T-helper 22 cell (primary cell): ENCODE results near the gene CREBRF.
"Not testable (repeated sequence)": the region's sequence is repeated elsewhere in the genome, so short reads cannot be mapped to it uniquely, and the experiment has no call there.

Experiments
- DNase-seq: peaks from one replicate; pipeline ENCODE4 v3.0.0-alpha.2; 2020; ENCODE audit warnings: low read depth

CREBRF gene

GRCh38 chr5:173055983-173056782, at the start of gene CREBRF:
Gene CREBRF, plus strand, starts transcription at chr5:173056352. Its CDS starts 24,424 bp downstream, at chr5:173080776.
- DNase-seq: peak; percentile 98

DNA sequence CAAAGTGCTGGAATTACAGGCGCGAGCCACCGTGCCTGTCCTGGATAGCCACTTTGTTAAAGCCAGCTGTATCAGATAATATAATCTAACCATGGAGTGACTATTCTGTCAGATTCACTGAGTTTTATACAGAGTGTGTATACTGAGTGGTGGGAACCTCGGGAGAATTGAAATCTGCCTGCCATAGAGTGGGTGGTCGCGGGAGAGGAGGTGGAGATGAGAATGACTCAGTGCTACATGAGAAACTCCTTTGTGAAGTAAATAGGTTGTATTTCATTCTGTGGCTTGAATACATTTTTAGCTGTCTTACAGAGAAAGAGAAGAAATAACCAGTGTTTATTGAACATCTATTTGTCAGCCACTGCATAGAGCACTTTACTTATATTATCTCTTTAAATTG, 46.1 kb upstream of the CREBRF start:
- DNase-seq: no peak

DNA sequence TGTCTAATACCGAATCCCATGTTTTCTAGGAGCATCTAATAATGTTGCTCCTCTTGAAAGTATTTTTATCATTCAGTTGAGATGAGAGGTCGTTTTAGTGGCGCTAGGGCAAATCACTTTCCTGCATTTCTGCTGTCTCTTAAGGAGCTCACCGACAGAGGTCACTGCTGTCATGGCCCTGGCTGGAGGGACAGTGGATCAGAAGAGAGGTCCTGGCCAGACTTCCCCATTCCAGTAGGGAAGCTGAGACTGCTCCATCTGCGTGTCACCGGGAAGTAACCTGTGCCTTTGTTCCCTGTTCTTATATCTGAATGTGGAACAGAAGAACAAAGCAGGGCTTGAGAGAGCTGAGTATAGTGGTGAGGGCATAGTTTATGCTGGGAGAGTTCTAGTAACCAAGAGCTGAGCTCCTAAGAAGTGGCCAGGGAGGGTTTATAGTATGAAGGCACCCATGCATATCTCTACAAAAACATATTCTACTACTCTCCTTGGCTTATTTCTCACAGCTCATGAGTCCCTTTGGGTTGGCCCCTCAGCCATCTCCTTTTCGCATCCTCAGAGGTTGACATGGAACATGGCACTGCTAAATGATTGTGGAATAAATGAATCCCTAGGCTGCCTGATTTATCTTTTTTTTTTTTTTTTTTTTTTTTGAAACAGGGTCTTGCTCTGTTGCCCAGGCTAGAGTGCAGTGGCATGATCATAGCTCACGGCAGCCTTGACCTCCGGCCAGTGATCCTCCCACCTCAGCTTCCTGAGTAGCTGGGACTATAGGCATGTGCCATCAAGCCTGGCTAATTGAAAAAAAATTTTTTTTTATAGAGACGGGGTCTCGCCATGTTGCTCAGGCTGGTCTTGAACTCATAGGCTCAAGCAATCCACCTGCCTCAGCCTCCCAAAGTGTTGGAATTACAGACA, 45.3 kb upstream of the CREBRF start:
- DNase-seq: no peak

DNA sequence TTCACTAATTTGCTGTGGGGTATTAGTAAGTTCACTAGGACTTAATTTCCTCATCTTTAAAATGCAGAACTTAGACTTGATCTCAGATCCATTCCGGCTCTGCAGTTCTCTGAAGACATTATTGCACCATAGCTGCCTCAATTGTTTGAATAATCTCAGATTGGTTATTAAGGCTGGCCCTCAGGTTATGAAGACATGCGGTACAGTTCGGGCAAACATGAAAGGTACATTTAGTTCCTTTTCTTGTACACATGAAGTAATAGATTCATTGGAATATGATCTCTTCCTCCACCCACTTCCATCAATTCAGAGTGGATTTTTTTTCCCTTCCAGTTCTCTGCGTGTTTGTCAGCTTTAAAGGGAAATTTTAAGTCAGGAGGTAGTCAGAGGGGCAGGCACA, 44.6 kb upstream of the CREBRF start:
- DNase-seq: no peak

GRCh38 chr5:173012882-173013281, 43.3 kb upstream of the CREBRF start:
- no peak for DNase-seq

DNA sequence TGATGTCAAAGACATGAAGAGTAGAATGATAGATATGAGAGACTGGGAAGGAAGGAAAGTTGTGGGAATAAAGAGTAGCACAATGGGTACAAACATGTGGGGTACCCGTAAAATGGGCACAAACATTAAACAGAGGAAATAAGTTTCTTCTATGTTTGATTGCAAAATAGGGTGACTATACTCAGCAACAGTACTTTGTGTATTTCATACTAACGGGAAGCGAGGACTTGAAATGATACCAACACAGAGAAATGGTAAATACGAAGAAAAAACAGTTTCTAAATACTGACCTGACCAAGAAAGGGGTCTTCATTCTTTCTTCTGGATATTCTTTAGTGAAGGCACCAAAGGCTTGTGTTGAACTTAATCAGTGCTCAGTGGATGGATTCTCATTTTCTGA, 41.5 kb upstream of the CREBRF start:
- DNase-seq: no peak

DNA sequence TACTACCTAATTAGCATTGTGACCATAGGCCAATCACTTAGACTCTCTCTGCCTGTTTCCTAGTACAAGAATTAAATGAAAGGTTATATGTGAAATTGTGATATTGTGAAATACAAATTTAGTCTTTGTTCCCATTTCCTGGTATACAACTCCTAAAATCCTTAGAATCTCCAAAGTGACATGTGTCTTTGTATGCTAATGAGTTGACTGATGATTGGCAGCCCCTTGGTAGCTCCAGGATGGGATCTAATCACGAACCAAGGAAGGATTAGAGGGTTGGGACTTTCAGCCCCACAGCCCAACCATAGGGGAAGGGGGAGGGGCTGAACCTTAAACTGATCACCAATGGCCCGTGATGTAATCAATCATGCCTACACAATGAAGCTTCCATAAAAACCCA, 41.0 kb upstream of the CREBRF start:
- DNase-seq: no peak

GRCh38 chr5:173015598-173016455, 40.3 kb upstream of the CREBRF start:
- no peak for DNase-seq

DNA sequence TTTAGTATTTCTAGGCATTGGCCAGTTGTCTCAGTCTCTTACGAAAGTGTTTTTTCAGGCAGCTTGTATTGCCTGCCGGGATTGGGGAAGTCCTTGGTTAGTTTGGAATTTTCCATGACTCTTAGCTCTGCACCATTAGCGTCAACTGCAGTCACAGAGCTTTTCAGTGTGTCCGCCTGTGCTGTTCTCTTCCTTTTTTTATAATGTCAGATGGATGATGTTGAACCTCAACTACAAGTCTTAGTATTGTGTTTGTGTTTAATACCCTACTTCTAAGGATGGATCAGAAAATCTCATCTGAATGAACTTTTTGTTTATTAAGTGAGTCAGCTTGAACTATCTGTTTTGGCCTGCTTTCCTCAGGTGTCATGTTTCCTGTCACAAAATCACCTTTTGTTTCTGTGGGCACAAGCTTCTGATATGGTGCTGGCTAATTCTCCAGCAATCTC, 39.5 kb upstream of the CREBRF start:
- no peak for DNase-seq

DNA sequence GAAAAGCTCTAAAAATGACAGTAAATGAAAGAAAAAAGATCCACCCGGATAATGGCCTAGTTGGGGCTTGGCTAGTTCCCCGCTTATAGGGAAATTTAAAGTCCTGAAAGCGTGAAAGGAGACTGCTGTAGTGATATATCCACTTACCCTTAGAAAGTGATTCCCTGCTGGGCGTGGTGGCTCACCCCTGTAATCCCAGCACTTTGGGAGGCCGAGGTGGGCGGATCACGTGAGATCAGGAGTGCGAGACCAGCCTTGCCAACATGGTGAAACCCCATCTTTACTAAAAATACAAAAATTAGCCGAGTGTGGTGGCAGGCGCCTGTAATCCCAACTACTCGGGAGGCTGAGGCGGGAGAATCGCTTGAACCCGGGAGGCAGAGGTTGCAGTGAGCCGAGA, 39.1 kb upstream of the CREBRF start:
- not testable (repeated sequence) for DNase-seq

- DNase-seq: no peak
Measured at GRCh38 chr5:173018358-173018757, 37.8 kb upstream of the CREBRF start.

DNA sequence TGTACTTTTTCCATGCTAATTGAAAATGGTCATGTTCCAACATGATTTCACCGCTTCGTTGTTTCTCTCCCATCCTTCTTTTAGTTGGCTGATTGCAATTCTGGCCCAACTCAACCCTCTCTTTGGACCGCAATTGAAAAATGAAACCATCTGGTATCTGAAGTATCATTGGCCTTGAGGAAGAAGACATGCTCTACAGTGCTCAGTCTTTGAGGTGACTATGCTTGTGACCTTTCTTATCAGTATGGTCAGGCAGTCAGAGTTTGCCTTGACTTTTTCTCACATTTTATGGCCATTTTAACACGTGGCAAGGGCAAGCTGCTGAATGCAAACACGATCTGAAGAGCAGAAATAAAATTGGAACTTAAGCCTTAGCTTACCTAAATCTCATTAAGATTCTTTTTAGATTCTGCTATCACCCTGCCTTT, 36.0 kb upstream of the CREBRF start:
- DNase-seq: no peak

GRCh38 chr5:173020643-173021042, 35.5 kb upstream of the CREBRF start:
- DNase-seq: no peak

DNA sequence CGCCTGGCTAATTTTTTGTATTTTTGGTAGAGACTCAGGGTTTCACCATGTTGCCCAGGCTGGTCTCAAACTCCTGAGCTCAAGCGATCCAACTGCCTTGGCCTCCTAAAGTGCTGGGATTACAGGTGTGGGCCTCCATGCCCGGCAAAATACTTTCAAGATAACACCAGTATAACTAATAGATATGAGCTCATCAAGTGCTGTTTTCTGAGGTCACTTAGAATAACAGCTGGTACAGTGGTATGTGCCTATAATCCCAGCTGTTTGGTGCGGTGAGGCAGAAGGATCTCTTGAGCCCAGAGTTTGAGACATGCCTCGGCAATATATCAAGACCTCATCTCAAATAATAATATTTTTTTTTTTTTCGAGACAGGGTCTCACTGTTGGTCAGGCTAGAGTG, 30.5 kb upstream of the CREBRF start:
- no peak for DNase-seq

- DNase-seq: no peak
Measured at GRCh38 chr5:173027905-173028304, 28.2 kb upstream of the CREBRF start.

DNA sequence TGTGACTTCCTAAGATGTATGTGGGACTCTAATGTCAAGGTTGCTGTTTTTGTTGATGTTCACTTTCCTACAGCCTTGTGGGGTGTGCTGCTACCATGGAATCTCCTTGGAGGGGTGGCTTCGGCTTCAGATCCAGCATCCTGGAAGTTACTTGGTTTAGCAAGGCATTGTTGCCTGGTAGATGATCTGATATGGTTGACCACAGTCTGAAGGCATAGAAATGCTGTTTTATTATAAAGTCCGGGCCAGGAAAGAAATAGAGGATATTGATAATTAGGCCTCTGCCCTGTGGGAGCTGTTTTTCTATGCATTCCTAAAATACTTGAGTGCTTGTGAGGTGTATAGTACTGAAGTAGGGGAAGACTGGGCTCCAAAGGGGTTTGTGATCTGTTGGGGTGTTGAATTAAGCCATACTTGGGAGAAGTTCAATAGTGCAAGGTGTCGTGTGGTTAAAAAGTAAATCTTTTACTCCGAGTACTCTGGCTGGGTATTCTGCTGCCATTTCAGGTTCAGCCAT, 27.3 kb upstream of the CREBRF start:
- DNase-seq: no peak

DNA sequence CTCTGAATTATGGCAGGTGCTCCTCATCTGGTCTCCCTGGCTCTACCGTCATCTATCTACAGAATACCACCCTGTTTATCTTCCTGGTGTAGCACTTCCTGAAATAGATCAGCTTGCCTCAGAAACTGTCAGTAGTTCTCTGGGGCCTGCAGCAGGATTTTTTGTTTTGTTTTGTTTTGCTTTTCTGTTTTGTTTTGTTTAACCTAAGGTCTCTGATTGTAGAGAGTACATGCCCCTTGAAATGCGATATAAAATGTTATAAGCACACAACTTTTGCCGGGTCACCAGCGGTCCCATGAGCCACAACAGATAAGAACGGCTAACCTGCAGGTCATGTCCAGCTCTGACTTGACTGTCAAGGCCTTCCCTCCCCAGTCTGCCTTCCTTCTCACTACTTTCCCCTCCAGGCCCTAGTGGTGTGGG, 26.6 kb upstream of the CREBRF start:
- DNase-seq: no peak

GRCh38 chr5:173032096-173032495, 24.1 kb upstream of the CREBRF start:
- DNase-seq: not testable (repeated sequence)

DNA sequence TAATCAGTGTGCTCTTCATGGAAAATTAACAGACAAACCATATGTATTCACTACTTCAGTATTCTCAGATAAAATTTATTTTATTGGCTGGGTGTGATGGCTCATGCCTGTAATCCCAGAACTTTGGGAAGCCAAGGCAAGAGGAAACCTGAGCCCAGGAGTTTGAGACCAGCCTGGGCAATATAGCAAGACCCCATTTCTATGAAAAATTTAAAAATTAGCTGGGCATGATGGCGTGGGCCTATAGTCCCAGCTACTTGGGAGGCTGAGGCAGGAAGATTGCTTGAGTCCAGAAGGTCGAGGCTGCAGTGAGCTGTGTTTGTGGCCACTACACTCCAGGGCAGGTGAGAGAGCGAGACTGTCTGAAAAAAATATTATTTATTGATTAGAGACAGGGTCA, 23.4 kb upstream of the CREBRF start:
- DNase-seq: no peak

- DNase-seq: no peak
Measured at GRCh38 chr5:173033923-173034322, 22.2 kb upstream of the CREBRF start.

DNA sequence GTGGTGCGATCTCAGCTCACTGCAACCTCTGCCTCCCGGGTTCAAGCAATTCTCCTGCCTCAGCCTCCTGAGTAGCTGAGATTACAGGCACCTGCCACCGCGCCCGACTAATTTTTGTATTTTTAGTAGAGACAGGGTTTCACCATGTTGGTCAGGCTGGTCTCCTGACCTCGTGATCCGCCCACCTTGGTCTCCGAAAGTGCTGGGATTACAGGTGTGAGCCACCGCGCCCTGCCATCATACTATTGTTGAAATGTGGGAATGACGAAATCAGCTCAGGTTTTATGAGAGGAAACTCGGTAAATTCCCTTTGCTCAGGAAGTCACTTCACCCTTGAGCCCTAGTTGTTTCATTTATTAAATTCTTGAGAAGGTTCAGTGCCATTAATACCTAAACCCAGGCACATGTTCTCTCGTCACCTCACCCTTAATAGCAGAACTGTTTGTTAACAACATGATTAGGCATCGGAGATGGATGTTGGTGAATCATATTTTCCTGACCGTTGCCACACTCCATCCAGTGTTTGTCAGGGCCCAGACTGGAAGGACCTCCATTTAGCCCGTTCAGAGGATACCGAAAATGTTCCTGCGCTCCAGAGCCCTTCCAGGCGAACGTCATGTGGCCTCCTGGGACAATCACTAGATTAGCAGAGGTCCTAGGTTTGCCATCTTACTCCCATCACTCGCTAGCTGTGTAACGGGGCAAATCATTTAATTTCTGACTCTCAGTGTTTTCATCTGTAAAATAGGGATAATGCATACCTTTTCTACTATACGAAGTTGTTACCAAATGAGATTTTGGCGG, 20.0 kb upstream of the CREBRF start:
- DNase-seq: no peak
